Adrenal gland (tissue), 5 donors: ENCODE data around the gene FFAR2.

Experiments used
- POLR2A ChIP-seq, 2 donors: fragments of 450-650 bp; IDR thresholded peaks; one replicate each; pipeline ENCODE4 v1.6.1; 2017; ENCODE audit warnings: antibody characterized with exemption in 2 of 2, mild to moderate bottlenecking in 2 of 2, moderate library complexity in 1 of 2
- TF ChIP-seq, protein P1 (sequence below), 6 experiments: fragments of 450-650 bp in 4 of 6; fragments of 200-600 bp in 2 of 6; sonication (generic) in 1 of 6; IDR thresholded peaks; 1 replicate in 5 of 6; 2 replicates in 1 of 6; pipeline versions ENCODE4 v1.5.1 to v1.8.0; 2016 to 2021; ENCODE audit warnings: antibody characterized with exemption in 6 of 6, mild to moderate bottlenecking in 2 of 6, moderate library complexity in 1 of 6
- donor health status: DM: no; HTN: no; CAD: no.

DNA sequence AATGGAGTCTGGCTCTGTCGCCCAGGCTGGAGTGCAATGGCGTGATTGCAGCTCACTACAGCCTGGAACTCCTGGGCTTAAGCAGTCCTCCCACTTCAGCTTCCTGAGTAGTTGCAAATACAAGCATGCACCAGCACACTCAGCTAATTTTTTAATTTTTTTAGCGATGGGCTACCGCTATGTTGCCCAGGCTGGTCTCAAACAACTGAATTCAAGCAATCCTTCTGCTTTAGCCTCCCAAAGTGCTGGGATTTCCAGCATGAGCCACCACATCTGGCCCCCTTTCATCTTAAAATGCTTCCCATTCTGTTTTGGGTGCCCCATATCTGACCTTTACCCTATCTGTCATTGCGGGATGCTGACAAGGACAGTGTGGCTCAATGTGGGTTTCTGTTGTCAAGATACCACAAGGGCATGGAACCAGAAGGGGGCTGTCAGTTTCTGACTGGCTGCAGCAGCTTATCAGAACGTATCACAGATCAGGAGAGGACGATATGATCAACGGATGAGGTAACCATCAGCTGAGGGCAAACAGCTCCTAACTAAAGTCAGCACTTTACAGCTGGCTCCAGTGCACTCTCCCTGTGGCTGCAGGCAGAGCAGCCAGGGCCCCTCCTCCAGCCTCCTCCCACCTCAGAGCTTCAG is 44.8 kb upstream of the FFAR2 start:
- TF ChIP-seq, protein P1, sequence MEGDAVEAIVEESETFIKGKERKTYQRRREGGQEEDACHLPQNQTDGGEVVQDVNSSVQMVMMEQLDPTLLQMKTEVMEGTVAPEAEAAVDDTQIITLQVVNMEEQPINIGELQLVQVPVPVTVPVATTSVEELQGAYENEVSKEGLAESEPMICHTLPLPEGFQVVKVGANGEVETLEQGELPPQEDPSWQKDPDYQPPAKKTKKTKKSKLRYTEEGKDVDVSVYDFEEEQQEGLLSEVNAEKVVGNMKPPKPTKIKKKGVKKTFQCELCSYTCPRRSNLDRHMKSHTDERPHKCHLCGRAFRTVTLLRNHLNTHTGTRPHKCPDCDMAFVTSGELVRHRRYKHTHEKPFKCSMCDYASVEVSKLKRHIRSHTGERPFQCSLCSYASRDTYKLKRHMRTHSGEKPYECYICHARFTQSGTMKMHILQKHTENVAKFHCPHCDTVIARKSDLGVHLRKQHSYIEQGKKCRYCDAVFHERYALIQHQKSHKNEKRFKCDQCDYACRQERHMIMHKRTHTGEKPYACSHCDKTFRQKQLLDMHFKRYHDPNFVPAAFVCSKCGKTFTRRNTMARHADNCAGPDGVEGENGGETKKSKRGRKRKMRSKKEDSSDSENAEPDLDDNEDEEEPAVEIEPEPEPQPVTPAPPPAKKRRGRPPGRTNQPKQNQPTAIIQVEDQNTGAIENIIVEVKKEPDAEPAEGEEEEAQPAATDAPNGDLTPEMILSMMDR (IDR thresholded peaks at IDR 0.05), result no peak
- no peak for TF ChIP-seq POLR2A (IDR thresholded peaks at IDR 0.05)
